GM19372 (cell line): Measurements from ENCODE around the gene HENMT1.
A peak's percentile ranks its signal among the peaks of the same experiment; 100 is the strongest.
"Not testable (repeated sequence)": the region's sequence is repeated elsewhere in the genome, so short reads cannot be mapped to it uniquely, and the experiment has no call there.

Source experiments
- ATAC-seq: cut with Tn5 transposase; IDR thresholded peaks from one replicate; pipeline ENCODE4 v1.9.1; 2021; ENCODE audit warnings: mild to moderate bottlenecking, low read depth, moderate library complexity; ENCODE audit not compliant: unreplicated experiment

Gene HENMT1

DNA sequence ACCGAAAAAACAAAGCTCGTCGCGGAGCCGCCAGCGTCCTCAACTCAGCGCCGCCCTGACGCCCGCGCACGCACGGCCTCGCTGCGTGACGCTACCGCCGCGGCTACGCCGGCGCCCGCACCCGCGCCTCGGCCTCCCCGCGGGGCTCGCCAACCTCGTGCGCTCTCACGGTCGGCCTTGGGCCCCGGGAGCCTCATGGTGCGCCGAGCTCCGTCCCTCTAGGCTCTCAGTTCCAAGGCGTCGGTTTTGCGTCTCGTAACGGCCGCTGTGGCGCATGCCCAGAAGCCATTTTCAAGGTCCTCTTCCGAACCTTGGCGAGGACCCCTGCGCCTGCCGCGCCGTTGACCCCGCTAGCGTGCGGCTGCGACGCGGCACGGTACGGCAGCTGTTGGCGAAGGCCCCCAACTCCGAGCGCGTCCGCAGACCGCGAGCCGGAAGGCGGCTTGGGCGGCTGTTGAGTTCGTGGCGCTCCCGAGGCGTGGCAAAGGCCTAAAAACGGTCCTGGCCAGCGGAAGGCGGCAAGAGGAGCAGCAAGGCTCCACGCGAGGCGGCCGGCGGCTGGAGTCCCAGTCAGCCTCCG, at the start of gene HENMT1:
Gene HENMT1 (minus strand): TSS at position 64 of the 580 bp plus-strand sequence. CDS start 1,209 bp downstream, outside the sequence.
- peak; percentile 86 for ATAC-seq

- no peak for ATAC-seq
Measured at GRCh38 chr1:108708691-108709660, 48.1 kb upstream of the HENMT1 start.

DNA sequence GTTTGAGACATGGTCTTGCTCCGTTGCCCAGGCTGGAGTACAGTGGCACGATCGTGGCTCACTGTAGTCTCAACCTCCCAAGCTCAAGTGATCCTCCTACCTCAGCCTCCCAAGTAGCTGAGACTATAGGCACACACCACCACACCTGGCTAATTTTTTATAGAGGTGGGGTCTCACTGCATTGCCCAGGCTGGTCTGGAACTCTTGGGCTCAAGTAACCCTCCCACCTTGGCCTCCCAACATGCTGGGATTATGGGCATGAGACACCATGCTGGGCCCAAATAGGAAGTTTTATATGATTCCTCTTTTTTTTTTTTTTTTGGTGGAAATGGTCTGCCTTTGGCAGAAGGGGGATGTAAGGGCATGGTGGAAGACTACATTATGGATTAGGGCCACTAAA, 45.8 kb upstream of the HENMT1 start:
- ATAC-seq: no peak

GRCh38 chr1:108704496-108704895, 43.6 kb upstream of the HENMT1 start:
- no peak for ATAC-seq

DNA sequence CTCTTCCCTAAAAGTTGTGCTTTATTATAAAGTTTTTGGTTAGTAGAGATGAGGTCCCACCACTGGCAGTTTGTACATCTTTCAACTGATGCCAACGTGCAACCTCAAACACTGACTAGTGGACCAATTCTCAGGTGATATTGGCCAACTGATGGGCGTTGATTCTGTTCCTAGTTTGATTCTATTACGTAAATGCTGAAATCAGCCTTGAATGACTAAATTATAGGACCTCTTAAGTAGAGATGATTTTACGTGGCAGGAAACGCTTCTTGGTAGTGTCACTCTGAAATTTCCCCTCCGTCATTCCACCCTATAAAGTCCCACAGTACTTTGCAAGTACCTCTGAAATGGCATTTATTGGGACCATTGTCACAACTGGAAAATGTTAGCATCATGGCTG, 43.0 kb upstream of the HENMT1 start:
- ATAC-seq: no peak

- ATAC-seq: not testable (repeated sequence)
Measured at GRCh38 chr1:108702109-108702508, 41.2 kb upstream of the HENMT1 start.

DNA sequence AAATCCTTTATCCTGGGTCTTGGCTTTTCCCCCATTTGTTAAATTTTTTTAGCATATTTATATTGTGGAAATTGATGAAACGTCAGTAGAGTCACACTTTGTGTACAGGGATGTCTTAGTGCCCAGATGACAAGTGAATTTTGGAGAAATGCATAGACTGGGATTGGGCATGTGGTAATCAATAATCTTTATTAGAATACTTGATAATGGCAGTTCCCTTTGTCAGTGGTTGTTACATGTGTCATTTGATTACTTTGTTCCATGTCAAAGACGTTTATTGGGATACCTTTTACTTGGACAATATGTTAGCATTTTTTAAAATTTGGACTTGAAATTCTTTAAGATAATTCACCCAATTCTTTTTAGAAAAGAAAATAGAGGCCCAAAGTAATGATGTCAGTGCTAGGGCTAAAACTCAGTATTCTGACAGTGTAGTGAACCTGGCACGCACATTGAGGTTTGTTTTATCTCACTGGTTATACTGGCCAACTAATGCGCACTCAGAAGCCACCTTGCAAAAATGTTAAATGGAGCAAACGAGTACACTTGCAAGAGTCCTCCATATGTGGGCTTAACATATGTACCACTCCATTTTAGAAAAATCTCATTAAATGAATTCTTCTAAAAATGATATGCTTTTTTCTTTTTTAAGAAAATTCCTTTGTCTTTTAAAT, 40.4 kb upstream of the HENMT1 start:
- no peak for ATAC-seq

DNA sequence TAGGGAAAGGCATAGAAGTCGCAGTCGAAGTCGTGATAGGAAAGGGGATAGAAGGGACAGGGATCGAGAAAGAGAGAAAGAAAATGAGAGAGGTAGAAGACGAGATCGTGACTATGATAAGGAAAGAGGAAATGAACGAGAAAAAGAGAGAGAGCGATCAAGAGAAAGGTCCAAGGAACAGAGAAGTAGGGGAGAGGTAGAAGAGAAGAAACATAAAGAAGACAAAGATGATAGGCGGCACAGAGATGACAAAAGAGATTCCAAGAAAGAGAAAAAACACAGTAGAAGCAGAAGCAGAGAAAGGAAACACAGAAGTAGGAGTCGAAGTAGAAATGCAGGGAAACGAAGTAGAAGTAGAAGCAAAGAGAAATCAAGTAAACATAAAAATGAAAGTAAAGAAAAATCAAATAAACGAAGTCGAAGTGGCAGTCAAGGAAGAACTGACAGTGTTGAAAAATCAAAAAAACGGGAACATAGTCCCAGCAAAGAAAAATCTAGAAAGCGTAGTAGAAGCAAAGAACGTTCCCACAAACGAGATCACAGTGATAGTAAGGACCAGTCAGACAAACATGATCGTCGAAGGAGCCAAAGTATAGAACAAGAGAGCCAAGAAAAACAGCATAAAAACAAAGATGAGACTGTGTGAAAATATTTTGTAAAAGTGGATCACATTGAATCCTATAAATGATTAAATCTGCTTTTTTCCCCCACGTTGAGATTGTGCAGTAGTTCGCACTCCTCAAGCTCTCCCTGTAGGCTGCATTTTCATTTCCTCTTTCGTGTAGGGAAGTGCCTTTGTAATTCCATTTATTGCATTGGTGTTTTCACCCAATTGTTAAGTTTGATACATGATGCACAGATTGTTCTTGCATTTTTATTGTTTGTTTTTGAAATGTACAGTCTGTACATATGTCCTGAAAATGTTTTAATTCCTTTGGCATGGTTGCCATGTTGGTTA, 38.8 kb upstream of the HENMT1 start:
- no peak for ATAC-seq

- no peak for ATAC-seq
Measured at GRCh38 chr1:108695535-108695934, 34.6 kb upstream of the HENMT1 start.

DNA sequence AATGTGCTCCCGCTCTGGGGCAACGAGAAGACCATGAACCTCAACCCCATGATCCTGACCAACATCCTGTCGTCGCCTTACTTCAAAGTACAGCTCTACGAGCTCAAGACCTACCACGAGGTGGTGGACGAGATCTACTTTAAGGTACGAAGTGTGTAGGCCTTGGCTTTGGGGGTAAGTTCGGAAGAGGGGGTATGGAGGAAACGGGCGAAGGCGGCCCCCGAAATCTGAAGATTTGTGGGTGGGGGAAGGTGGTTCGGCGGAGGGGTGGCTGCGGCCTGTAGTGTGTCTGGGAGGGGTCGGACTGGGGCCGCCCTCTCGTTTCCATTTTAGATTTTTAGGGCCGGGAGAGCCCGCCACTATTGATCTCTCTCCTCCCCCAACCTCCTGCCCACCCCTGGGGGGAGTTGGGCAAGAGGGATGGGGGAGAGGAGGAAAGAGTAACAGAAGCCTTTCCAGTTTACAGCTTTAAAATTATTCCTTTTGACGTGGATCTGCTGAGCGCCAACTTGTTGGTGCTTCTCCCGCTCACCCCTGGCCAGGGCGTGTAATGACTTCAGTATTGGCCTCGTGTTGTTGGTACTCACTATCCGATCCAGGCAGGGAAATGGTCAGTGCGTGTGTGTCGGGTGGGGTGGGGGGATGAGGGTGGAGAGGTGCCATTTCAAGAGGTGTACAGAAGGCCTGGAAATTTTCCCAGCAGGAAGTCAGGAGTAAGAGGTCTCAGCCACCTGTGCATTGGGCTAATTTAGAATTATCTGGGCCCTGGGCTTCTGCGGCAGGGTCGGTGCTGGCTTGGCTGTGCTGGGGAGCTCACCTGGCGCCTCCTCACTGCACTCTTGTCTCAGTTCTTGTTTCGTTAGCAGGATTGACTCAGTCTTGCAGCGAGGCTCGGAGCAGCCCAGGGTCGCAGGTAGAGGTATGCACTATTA, 32.1 kb upstream of the HENMT1 start:
- peak; percentile 39 for ATAC-seq

DNA sequence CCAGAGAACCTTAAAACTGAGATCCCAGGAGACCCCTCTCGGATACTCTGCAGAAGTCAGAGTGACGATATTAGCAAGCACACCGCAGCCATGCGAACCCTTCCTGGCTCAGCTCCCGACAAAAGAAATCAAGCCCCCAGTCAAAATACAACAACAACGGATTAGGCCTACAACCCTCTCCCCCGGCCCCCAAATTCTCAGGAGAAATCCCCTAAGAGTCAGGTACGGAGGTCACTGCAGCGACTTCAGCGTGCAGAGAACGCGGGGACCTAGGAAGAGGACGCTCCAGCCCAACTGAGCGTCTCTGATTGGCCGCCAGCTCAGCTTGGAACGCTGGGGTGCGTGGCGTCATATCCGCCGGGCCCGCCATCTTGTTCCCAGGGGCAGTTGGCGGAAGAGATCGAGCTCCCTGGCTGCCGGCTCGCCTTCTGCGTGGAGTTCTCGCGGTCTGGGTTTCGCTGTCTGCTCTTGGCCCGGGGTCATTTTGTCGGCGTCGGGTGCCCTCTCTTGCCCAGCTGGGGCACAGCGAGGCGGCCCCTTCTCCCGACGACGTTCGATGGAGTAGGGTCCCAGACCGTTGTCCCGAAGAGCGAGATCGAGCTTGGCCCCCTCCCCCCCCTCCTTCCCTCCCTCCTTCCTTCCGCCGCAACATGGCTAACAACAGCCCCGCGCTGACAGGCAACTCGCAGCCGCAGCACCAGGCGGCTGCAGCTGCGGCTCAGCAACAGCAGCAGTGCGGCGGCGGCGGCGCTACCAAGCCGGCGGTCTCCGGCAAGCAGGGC, 31.2 kb upstream of the HENMT1 start, which contains the start of gene PRPF38B:
Gene PRPF38B (plus strand): TSS at position 369 of the 782 bp plus-strand sequence. CDS start 282 bp downstream, at position 651.
- ATAC-seq: peak; percentile 91

GRCh38 chr1:108691128-108691941, 30.4 kb upstream of the HENMT1 start:
- ATAC-seq: no peak

- ATAC-seq: no peak
Measured at GRCh38 chr1:108686614-108687313, 25.9 kb upstream of the HENMT1 start.

DNA sequence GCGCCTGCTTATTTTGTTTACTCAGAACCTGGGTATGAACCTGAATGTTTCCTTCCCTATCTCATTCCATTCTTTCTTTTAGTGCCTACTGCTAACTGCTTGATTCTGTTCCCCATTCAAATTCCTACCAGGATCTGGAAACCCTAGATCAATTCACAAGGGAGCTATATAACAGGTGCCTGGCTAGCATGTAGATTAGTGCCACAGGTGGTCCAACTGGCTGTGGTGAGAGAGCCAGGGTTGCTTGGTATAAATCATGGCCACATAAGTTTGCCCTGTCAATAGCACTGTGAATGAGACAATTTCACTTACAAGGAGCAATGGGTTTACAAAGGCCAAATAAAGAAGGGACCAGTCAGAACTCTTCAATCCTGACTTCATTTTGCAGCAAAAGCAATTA, 24.6 kb upstream of the HENMT1 start:
- ATAC-seq: no peak

- ATAC-seq: not testable (repeated sequence)
Measured at GRCh38 chr1:108681701-108682100, 20.8 kb upstream of the HENMT1 start.

DNA sequence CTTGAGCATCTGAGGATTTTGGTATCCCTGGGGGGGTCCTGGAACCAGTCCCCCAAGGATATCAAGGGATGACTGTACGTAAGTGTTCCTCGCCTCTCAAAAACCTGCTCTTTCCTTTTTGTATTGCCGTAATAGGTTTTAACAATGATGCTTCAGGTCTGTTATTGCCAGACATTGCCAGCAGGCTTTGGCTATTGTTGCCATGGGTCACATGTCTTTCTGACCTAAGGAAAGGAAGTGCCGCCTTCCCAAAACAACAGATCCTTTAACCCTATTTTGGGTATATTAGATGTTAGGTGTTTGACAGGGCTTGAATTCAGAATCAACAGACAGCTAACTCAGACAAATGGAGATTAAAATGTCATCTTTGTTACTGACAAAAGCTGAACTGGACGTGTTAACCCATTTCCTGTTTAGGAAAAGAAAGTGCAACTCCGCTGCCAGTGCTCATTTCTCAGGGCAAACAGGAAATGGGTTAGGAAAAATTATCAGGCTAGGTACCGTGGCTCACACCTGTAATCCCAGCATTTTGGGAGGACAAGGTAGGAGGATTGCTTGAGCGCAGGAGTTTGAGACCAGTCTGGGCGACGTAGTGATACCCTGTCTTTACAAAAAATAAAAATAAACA, 18.8 kb upstream of the HENMT1 start:
- ATAC-seq: no peak
